HG02885 (cell line): ENCODE data around the gene PDE4B.
"Not testable (repeated sequence)": the region's sequence is repeated elsewhere in the genome, so short reads cannot be mapped to it uniquely, and the experiment has no call there.

ENCODE experiments used
- ATAC-seq: cut with Tn5 transposase; IDR thresholded peaks from one replicate; pipeline ENCODE4 v1.9.1; 2021; ENCODE audit warnings: mild to moderate bottlenecking; ENCODE audit not compliant: unreplicated experiment, poor library complexity

The PDE4B gene

GRCh38 chr1:65983500-65983899, 190.8 kb downstream of the PDE4B start:
- ATAC-seq, result no peak

GRCh38 chr1:65985393-65986066, 192.8 kb downstream of the PDE4B start:
- no peak for ATAC-seq

- no peak for ATAC-seq
Measured at GRCh38 chr1:65986146-65986545, 193.5 kb downstream of the PDE4B start.

- ATAC-seq, result no peak
Measured at GRCh38 chr1:65990161-65990560, 197.5 kb downstream of the PDE4B start.

- no peak for ATAC-seq
Measured at GRCh38 chr1:65991694-65992093, 199.0 kb downstream of the PDE4B start.

- ATAC-seq, result no peak
Measured at GRCh38 chr1:65992165-65992821, 199.6 kb downstream of the PDE4B start.

GRCh38 chr1:65992831-65993271, 200.2 kb downstream of the PDE4B start:
- ATAC-seq, result no peak

GRCh38 chr1:65994223-65994622, 201.5 kb downstream of the PDE4B start:
- no peak for ATAC-seq

GRCh38 chr1:65995336-65995735, 202.6 kb downstream of the PDE4B start:
- no peak for ATAC-seq

GRCh38 chr1:65995928-65996327, 203.2 kb downstream of the PDE4B start:
- no peak for ATAC-seq

- no peak for ATAC-seq
Measured at GRCh38 chr1:65997693-65998092, 205.0 kb downstream of the PDE4B start.

- ATAC-seq, result no peak
Measured at GRCh38 chr1:65998763-65999583, 206.3 kb downstream of the PDE4B start.

- ATAC-seq, result no peak
Measured at GRCh38 chr1:66000033-66000637, 207.4 kb downstream of the PDE4B start.

GRCh38 chr1:66003690-66004089, 211.0 kb downstream of the PDE4B start:
- ATAC-seq, result no peak

GRCh38 chr1:66006534-66006933, 213.8 kb downstream of the PDE4B start:
- not testable (repeated sequence) for ATAC-seq

- ATAC-seq, result no peak
Measured at GRCh38 chr1:66012106-66012784, 219.6 kb downstream of the PDE4B start.

- ATAC-seq, result no peak
Measured at GRCh38 chr1:66013371-66013770, 220.7 kb downstream of the PDE4B start.

- no peak for ATAC-seq
Measured at GRCh38 chr1:66022904-66023620, 230.4 kb downstream of the PDE4B start.

GRCh38 chr1:66025188-66025587, 232.5 kb downstream of the PDE4B start:
- no peak for ATAC-seq

GRCh38 chr1:66028035-66028434, 235.3 kb downstream of the PDE4B start:
- no peak for ATAC-seq
